Activated CD4-positive, CD25-positive, alpha-beta regulatory T cell treated with anti-CD3 and anti-CD28 coated beads, Interleukin-2, amount 50 U/mL, for 16 hours (primary cell): ENCODE measurements around the gene WDR45B.
"Not testable (repeated sequence)": the region's sequence is repeated elsewhere in the genome, so short reads cannot be mapped to it uniquely, and the experiment has no call there.

Experiments
- DNase-seq: peaks from one replicate; pipeline ENCODE4 v3.0.0-alpha.2; 2020; ENCODE audit warnings: low read depth, low spot score

Gene WDR45B

DNA sequence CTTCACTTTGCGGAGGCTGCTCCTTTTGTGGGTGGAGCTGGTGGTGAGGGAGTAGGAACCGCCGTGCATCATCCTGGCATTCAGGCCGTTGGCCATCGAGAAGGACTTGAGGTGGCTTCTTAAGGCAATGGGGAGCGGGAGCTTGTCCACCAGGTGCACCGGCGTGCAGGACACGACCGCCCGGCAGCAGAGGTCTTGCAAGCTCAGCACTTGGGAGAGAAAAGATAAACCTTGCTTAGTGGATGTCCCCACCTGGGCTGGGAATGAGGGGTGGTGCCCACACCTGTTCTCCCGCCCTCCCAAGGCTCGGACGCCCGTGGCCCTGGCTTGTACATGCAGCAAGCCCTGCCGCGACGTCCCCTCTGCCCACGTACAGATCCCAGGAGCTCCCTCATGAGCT lies 9.7 kb upstream of the WDR45B start:
- DNase-seq, result no peak

DNA sequence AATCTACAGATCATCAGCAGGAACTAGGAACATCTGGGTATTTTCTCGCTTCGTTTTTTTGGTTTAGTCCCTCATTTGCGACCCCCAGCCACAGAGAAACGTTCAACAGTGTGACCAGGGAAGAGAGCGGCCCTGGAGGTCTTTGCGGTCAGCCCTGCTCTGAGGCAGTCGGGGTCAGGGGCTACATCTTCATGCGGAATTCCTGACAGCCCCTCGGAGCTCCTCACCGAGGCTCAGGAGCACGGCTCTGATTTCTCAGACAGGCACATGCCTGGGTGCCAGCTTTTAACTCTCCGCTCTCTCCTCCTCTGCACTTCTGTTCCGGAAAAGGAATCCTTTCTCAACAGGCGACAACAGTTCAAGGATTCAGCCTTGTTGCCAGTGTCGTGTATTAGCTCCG lies 8.0 kb upstream of the WDR45B start:
- no peak for DNase-seq

DNA sequence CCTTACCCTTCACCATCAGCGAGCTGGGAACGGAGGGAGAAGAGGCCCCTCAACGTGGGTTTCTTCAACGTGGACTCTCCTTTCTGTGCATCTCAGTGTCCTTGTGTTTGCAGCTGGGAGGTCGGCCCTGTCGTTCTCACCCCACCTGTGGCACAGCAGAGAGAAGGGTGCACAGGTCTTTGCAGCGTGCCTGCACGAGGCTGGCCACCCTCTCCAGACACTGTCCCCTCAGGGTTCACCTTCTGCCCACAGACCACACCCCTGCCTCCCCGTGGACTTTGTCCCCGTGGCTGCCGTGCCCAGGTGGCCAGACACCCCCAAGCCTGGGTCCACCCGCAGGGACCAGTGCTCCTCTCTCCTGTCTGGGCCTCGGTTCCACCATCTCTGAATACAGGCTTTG lies 7.3 kb upstream of the WDR45B start:
- no peak for DNase-seq

DNA sequence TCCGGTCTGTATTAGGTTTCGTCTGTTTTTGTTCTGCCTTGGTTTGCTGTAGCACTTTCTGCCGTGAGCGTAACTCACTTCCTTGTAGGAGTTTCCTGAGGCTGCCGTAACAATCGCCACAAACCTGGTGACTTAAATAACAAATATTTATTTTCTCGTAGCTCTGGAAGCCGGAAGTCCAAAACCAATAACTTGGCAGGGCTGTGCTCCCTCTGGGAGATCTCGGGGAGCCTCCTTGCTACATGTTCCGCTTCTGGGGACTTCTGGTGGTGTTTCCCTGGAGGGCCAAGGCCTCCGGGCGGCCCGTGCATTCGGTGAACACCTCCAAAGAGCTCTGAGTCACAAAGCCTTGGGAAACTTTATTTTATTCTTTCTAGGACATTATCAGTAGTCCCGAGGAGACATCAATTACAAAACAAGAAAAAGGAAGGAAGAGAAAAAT lies 6.8 kb upstream of the WDR45B start:
- DNase-seq, result no peak

DNA sequence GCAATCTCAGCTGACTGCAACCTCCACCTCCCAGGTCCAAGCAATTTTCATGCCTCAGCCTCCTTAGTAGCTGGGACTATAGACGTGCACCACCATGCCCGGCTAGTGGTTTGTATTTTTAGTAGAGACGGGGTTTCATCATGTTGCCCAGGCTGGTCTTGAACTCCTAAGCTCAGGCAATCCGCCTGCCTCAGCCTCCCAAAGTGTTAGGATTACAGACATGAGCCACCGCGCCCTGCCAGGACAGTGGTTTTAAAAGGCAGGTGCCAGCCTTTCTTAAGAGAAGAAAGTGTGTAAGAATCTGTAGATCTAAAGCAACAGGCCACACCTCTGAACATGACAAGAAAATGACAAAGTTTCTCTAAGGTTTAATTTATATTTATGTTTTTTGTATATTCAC lies 6.4 kb upstream of the WDR45B start:
- not testable (repeated sequence) for DNase-seq

DNA sequence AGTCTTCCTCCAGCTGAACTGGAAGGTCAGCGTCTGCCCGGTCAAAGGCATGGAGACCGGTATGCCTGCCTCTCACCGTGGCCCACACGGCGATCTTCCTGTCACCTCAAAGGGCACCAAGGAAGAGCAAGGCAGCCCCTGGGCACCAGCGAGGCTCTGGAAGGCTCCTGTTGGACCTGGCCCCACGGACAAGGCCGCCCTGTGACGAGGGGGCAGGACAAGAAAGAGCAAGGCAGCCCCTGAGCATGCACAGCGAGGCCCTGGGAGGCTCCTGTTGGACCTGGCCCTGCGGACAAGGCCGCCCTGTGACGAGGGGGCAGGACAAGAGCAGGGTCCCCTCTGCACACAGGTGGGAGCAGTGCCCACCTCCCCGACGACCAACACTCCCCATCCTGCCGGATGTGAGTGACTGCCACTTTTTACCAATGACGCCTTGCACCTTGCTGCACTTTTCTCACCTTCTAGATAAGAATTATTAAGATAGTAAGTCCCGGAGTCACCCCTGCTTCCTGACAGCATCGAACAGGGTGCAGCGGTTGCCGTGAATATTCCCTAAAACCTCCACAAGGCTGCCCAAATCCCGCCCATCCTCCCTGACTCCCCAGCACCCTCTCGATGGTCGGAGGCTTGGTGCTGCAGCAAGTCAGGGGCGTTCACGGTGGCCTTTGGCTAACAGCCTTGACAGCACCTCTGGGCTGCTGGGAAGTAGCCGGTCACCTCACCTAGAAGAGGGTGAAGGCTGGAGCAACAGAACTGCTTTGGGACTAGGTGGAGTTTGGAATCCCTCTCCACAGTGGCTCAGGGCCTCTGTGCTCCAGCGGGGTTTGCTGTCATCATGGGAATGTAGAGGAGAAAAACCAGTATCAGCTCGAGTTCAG lies 5.6 kb upstream of the WDR45B start:
- no peak for DNase-seq

DNA sequence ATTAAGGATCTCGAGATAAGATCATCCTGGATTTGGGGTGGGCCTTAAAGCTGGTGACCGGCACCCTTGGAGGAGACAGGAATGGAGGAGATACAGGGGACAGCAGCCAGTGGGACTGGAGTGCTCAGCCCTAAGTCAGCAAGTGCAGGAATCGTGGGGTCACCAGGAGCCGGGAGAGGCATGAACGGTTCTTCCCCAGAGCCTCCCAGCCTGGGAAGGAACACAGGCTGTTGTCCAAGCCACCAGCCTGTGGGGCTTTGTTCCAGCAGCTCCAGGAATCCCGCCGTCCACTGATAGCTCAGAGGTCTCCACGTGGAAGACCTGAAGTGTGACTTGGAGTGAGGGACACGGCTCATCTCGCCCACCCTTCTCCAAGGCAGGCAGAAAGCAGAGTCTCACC lies 2.5 kb upstream of the WDR45B start:
- no peak for DNase-seq

DNA sequence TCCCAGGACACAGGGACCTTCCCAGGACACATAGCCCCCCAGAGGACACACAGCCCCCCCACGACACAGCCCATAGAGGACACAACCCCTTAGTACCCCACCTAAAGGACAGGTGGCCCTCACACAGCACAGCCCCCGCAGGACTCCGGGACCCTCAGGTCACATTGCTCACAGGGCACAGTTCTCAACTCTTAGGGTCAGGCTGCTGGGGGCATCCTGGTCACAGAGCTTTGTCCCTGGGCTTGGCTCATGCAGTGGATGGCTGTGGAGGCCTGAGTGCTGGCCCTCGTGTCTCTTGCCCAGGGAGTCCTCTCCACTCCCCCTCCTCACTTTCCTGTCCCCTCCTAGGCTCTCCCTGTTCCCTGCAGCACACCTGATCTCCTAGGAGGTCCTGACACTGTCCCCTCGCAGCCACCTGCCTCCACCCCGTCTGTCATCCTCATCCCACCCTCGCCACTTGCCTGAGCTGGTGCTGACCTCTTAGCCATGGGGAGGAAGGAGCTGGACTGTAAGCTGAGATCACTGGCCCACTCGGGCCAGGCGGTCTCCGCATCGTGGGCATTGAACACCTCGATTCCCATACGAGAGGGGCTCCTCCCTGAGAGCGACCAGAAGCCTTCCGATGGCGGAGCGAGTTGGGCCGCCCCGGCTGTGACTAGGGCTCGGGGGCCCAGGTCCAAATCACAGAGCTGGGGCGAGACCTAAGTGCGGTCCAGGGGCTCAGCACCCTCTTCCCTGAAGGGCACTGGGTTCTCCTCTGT lies 1.4 kb upstream of the WDR45B start:
- no peak for DNase-seq

DNA sequence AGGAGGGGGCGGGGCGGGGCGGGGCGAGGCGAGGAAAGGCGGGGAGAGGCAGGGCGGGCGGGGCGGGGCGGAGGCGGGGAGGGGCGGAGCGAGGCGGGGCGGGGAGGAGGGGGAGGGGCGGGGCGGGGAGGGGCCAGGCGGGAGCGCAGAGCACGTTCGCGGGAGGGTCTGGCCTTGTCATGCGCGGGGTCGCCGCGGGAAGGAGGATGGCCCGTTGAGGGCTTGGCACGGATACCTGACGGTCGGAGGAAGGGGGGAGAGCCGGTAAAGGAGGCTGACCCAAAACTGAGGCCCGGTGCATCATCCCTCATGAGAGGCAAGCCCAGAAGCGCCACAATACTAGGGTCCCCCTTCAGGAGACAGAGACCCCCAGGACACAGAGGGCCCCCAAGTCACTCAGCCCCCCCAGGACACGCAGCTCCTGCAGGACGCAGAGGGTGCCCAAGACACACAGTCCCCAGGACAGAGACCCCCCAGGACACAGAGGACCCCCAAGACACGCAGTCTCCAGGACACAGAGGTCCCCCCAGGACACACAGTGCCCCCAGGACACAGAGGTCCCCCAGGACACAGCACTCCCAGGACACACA lies 593 bp upstream of the WDR45B start:
- DNase-seq, result peak; percentile 21

DNA sequence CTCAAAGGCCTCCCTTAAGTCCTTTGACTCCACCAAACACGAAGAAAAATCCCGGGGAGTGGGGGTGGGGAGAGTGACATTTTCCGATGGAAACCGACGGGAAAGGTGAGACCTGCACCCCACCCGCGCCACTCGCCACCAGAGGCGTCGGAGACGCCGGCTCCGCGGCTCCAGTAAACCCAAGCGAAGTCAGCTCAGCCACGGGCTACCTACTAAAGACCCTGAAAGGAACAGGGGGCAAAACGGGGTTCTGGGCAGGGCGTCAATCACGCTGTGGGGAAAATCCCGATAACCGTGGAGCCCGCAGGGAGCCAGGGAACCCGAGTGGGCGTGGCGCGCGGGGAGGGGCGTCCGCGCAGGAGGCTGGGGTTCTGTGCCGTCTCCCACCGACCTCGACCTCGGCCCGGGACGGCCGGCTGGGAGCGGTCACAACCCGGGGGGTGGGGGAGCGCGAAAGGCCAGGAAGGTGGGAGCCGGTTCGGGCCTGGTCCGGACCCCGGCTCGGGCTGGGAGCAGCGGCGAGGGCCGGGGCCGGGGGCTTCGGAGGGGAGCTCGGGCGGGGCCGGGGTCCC lies 565 bp downstream of the WDR45B start:
- DNase-seq, result no peak

DNA sequence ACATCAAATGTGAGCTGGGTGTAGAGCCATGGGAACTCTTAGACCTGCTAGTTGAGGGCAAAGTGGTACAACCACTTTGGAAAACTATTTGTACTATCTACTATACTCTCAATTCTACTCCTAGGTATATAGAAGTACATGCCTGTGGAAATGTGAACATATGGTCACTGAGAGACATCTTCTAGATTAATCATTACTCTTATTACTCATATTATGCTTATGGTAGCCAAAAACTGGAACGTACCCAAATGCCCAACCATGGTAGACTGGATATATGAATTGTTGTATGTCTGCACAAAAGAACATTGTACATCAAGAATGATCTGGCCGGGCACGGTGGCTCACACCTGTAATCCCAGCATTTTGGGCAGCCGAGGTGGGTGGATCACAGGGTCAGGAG lies 2.7 kb downstream of the WDR45B start:
- no peak for DNase-seq

DNA sequence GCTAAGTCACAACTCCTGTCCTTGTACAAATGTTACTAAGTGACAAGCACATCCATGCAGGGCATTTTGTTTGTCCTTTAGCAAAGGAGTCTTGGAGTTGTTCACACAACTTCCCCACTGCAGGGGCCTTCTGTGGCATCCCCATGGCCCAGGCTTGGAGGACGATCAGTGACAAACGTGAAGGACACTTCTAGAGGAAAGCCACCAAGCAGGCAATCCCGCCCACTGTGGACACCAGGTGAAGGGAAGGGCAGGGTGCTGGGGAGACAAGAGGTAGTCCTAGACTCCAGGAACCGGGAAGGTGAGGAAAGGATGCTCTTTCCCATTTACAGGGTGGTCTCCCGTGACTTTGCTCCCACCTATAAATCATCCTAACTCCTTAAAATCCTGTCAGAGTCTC lies 4.1 kb downstream of the WDR45B start:
- no peak for DNase-seq

DNA sequence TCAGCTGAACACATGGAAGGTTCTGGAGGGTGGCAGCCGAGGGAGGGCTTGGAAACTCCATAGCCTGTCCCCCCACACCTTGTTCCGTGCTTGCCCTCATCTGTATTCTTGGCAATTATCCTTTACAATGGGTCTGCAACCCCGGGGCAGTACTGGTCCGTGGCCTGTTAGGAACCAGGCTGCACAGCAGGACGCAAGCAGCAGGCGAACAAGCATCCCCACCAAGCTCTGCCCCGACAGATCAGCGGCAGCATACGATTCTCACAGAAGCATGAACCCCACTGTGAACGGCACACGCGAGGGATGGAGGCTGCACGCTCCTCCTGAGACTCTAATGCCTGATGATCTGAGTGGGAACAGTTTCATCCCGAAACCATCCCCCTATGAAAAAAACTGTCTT lies 6.2 kb downstream of the WDR45B start:
- no peak for DNase-seq

DNA sequence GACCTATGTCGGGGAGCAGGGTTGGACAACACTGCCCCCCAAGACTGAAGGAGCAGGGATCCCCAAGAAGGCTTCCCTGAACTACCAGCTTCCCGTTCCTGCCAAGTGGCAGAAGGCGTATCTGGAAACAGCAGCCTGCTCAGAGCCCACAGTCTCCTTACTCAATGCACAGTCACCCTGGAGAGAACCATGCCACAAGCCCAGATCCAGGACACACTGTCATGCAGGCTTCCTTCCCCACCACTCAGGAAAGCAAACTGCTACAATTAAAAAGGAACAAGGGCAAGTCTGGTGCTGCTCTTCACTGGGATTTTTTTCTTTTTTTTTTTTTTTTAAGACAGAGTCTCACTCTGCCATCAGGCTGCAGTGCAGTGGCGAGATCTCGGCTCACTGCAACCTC lies 8.2 kb downstream of the WDR45B start:
- no peak for DNase-seq

DNA sequence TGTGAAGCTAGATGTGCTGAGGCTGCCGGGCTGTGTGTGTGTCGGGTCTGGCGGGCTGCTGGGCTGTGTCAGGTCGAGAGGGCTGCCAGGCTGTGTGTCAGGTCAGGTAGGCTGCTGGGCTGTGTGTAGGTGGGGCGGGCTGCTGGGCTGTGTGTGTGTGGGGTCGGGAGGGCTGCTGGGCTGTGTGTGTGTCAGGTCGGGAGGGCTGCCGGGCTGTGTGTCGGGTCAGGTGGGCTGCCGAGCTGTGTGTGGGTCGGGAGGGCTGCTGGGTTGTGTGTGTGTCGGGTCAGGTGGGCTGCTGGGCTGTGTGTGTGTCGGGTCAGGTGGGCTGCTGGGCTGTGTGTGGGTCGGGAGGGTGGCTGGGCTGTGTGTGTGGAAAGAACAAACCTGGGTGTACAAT lies 8.6 kb downstream of the WDR45B start:
- DNase-seq, result no peak

DNA sequence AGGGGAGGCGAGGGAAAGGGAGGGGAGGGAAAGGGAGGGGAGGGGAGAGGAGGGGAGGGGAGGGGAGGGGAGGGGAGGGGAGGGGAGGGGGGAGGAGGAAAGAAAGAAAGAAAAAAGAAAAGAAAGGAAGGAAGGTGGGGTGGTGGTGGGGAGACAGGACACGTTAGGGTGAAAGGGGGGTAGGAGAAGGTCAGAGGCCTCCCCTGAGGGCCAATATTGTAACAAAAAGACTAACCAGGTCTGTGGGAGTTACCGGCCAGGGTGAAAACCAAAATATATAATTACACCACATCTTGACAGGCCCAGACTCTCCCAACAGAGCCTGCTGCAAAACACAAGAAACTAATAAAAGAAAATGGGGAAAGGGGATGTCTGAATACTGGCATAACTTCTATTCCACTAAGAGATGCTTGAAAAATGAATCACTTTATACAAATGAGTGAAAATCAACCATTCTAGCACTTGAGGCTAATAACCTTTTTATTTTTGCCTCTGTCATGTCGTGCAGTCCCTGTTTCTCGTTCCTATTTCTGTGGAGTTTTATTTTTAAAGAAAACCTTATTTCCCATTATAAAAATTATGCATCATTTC lies 10.0 kb downstream of the WDR45B start:
- DNase-seq, result no peak

DNA sequence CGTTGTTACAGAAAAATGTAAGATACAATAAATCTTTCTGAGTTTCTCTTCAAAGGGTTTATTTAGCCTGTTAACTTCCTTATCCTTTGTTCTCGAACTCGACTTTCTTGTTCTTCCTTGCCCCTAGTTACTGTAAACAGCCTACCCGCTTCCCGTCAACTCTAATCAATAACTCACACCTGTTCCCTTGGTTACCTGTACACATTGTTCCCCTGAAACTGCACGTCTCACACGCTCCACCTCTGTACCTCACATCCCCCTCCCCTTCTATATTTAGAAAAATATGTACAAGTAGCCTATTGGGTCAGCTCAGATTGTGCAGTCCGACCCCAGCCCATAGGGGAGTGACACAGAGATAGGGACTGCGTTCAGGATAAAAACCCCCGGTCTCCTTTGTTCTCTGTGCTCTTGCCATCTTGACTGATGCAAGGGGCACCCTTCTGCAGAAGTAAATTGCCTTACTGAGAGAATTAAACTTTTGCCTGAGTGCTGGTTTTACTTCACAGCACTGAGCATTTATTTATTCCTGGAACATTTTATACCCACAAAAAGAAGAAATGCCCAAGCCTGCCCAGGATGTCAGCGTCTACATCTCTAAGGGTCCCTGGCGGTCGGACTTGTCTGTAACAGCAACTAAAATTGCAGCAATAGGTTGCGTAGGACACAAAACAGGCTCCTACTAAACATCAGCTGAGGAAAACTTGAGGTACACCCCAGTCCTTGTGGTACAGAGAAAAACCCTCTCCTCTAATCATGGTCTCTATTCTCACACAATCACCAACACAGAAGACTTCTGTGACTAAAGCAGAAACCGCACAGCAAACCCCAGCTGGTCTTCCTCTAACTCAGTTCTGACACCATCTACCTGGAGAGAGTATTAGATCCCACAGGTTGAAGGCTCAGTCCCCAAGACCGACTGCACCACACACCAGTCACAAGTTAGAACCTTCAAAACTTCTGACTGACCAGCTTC lies 11.3 kb downstream of the WDR45B start:
- no peak for DNase-seq

DNA sequence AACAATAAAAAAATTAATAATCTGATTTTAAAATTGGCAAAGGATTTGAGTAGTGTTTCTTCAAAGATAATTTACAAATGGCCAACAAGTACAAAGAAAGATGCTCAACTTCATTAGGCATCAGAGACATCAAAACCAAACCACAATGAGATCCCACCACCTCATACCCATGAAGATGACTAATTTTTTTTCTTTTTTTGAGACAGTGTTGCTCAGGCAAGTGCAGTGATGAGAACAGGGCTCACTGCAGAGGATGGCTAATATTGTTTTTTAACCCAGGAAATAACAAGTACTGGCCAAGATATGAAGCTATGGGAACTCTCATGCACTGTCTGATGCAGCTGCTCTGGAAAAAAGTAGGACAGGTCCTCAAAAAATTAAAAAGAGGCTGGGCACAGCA lies 14.9 kb downstream of the WDR45B start:
- no peak for DNase-seq

DNA sequence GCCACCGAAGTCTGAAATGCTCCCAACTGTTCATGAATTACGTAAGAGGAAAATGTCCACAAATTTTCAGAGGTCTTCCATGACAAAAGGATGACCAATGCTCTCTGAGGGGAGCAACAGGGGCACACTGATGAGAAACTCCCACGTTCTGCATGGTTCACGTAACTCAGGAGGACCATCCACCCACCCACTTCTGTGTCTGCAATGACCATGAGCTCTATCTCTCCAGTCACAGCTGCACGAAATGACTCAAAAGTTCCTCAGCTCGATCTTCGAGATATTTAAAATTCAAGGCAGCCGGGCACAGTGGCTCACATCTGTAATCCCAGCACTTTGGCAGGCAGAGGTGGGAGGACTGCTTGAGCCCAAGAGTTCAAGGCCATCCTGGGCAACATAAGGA lies 15.8 kb downstream of the WDR45B start:
- no peak for DNase-seq

DNA sequence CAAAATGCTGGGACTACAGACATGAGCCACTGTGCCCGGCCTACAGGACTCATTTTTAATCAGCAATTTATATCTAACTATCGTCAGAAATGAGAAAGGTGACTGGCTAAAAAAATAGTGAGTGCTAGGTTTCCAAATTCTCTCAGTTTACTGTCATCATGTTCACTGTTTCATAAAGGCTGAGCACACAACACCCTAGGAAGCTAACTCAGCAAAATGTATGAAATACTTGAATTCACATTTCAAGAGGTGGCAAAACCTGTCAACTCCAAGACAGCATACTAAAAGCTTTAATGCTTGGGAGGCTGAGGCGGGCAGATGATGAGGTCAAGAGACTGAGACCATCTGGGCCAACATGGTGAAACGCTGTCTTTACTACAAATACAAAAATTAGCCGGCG lies 16.7 kb downstream of the WDR45B start:
- no peak for DNase-seq

DNA sequence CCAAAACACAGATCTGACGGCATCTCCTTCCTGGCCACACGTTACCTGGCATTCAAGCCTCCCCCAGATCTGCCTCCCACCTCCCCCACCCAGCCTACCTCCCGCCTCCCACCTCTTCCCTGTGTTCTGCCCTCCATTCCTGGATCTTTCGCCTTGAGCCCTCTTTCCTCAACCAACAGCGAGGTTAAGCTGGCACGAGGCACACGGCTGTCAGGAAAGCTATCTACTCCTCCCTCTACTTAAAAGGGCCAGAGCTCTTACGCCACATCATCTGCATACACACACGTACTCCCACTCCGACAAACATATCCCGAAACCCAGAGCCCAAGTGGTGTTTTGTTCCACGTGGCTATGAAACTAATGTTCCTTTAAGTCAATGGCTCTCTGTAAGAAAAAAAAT lies 18.0 kb downstream of the WDR45B start:
- DNase-seq, result no peak
